Stimulated activated naive CD8-positive, alpha-beta T cell treated with anti-CD3 and anti-CD28 coated beads, Interleukin-15, Interleukin-2, amounts not matched to agents 100 ng/mL and 50 ng/mL, for 24 hours (primary cell): ENCODE data around the gene ANGEL1.

Source experiments
- H3K27ac Mint-ChIP-seq: one replicate; pipeline ENCODE4 v1.8.0; 2021; ENCODE audit warnings: mild to moderate bottlenecking, mixed read lengths
- H3K27me3 Mint-ChIP-seq: one replicate; pipeline ENCODE4 v1.8.0; 2021; ENCODE audit warnings: mixed read lengths
- H3K36me3 Mint-ChIP-seq: one replicate; pipeline ENCODE4 v1.8.0; 2021; ENCODE audit warnings: low read depth, mixed read lengths
- H3K4me1 Mint-ChIP-seq: one replicate; pipeline ENCODE4 v1.8.0; 2021; ENCODE audit warnings: low read depth, mixed read lengths
- H3K4me3 Mint-ChIP-seq: one replicate; pipeline ENCODE4 v1.8.0; 2021; ENCODE audit warnings: mild to moderate bottlenecking, mixed read lengths
- H3K9me3 Mint-ChIP-seq: one replicate; pipeline ENCODE4 v1.8.0; 2021; ENCODE audit warnings: mixed read lengths

ANGEL1 gene

DNA sequence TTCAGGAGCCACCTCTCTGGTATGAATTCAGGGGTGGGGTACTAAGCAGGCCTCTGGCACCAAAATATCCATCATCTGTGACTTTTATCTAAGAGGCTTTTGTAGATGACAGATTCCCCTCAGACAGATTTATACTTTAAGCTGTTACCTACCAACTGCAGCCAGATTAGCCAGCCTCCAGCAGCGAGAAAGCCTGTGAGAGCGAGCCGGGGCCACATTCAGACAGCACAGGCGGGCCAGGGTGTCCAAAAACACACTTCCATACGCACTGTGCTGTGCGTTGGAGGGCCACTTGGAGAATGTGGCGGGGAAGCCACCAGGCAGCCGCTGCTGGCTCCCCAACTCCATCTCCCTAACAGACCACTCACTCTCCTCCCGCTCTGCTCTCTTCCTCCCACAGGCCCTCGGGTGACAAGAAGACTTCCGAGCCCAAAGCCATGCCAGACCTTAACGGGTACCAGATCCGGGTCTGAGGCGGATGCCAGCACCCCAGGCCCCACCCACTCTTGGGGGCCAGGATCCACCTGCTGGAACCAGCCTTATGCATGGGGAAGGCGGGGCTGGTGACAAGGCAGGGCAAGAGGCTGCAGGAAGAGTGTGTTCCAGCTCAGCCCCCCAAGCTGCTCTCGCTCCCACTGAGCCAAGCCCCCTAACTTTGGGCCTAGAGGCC lies 34.0 kb downstream of the ANGEL1 start:
- no peak overlapping the region for H3K27ac Mint-ChIP-seq
- no peaks in the 10 kb centered on the region for H3K27me3 Mint-ChIP-seq
- H3K9me3 Mint-ChIP-seq = no peaks in the 10 kb centered on the region
- H3K4me1 Mint-ChIP-seq = peaks cover 22% of the 10 kb centered on the region
- H3K36me3 Mint-ChIP-seq = peaks cover 17% of the 10 kb centered on the region
- no peak overlapping the region for H3K4me3 Mint-ChIP-seq

- peaks cover 10% of the 10 kb centered on the region for H3K36me3 Mint-ChIP-seq
- peaks cover 20% of the 10 kb centered on the region for H3K4me1 Mint-ChIP-seq
- no peaks in the 10 kb centered on the region for H3K27me3 Mint-ChIP-seq
- no peak overlapping the region for H3K27ac Mint-ChIP-seq
- H3K9me3 Mint-ChIP-seq = no peaks in the 10 kb centered on the region
- H3K4me3 Mint-ChIP-seq = no peak overlapping the region
Observed at GRCh38 chr14:76777721-76778120, 35.0 kb downstream of the ANGEL1 start.

GRCh38 chr14:76776428-76777251 lies 36.0 kb downstream of the ANGEL1 start:
- no peaks in the 10 kb centered on the region for H3K27me3 Mint-ChIP-seq
- H3K4me1 Mint-ChIP-seq = peaks cover 17% of the 10 kb centered on the region
- H3K27ac Mint-ChIP-seq = no peak overlapping the region
- H3K36me3 Mint-ChIP-seq = peaks cover 8% of the 10 kb centered on the region
- no peak overlapping the region for H3K4me3 Mint-ChIP-seq
- no peaks in the 10 kb centered on the region for H3K9me3 Mint-ChIP-seq

DNA sequence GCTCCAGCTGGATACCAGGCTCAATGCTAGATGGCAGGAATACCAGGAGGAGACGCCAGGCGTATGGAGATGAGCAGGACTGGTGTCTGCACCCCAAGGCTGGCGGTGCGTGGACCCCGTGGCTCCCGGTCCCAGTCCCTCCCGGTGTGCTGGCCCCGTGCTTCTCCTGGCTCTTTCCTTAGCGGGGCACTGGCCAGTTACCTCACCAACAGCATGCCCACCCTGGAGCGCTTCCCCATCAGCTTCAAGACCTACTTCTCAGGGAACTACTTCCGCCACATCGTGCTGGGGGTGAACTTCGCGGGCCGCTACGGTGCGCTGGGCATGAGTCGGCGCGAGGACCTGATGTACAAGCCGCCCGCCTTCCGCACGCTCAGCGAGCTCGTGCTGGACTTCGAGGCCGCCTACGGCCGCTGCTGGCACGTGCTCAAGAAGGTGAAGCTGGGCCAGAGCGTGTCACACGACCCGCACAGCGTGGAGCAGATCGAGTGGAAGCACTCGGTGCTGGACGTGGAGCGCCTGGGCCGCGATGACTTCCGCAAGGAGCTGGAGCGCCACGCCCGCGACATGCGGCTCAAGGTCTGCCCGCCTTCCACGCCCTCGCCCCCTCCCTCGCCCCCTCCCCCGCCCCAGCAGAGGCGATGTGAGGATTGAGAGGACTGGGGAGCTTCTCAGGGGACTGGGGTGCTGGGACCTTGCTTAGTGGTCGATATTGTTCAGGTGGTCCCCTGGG lies 36.8 kb downstream of the ANGEL1 start:
- Mint-ChIP-seq H3K27ac (no peak overlapping the region), H3K9me3 (no peaks in the 10 kb centered on the region), H3K27me3 (no peaks in the 10 kb centered on the region), H3K4me1 (peaks cover 17% of the 10 kb centered on the region), H3K4me3 (no peak overlapping the region), H3K36me3 (peaks cover 8% of the 10 kb centered on the region)

- H3K4me1 Mint-ChIP-seq = peaks cover 17% of the 10 kb centered on the region
- H3K27ac Mint-ChIP-seq = no peak overlapping the region
Observed at GRCh38 chr14:76774821-76775694, 37.6 kb downstream of the ANGEL1 start.

GRCh38 chr14:76773956-76774820 lies 38.5 kb downstream of the ANGEL1 start:
- H3K9me3 Mint-ChIP-seq = no peaks in the 10 kb centered on the region
- no peak overlapping the region for H3K27ac Mint-ChIP-seq
- peaks cover 19% of the 10 kb centered on the region for H3K4me1 Mint-ChIP-seq
- H3K4me3 Mint-ChIP-seq = no peak overlapping the region
- no peaks in the 10 kb centered on the region for H3K27me3 Mint-ChIP-seq
- no peaks in the 10 kb centered on the region for H3K36me3 Mint-ChIP-seq

More at GRCh38 chr14:76774821-76775694, 37.6 kb downstream of the ANGEL1 start:
- H3K9me3 Mint-ChIP-seq = no peaks in the 10 kb centered on the region
- H3K27me3 Mint-ChIP-seq = no peaks in the 10 kb centered on the region
- no peaks in the 10 kb centered on the region for H3K36me3 Mint-ChIP-seq
- H3K4me3 Mint-ChIP-seq = no peak overlapping the region

DNA sequence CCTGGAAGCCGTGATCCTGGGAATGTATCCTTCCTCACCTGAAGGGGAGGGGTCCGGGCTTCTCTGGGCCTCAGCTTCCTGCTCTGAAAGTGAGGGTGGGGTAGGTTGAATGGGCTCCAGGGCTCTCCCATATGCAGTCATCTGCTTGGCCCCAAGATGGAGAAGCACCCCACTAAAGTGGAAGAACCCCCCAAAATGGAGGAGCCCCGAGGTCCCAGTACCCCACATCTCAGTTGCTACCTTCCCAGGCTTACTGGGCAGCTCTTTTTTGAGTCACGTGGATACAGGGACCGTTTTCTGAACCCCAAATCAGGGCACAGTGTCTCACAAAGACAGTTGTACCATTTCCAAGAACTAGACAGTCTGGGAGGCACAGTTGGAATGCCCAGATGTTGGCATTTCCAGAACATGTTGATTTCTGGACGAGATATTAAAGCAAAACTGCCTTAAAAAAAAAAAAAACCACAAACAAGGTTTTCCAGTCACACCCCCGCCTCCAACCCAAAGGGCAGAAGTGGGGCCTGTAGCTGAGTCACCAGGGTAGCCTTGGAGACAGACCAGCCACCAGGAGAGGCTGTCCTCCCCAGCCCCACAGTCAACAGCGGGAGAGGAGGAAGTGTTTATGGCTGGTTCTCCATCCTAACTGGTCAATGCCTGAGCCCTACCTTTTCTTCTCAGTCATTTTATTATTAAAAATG lies 39.3 kb downstream of the ANGEL1 start:
- Mint-ChIP-seq H3K4me1 (peaks cover 28% of the 10 kb centered on the region), H3K4me3 (no peak overlapping the region), H3K9me3 (no peaks in the 10 kb centered on the region), H3K27me3 (no peaks in the 10 kb centered on the region), H3K36me3 (no peaks in the 10 kb centered on the region), H3K27ac (no peak overlapping the region)

- no peaks in the 10 kb centered on the region for H3K36me3 Mint-ChIP-seq
- H3K27me3 Mint-ChIP-seq = no peaks in the 10 kb centered on the region
- H3K9me3 Mint-ChIP-seq = no peaks in the 10 kb centered on the region
- no peak overlapping the region for H3K27ac Mint-ChIP-seq
- H3K4me3 Mint-ChIP-seq = no peak overlapping the region
- H3K4me1 Mint-ChIP-seq = peaks cover 32% of the 10 kb centered on the region
Observed at GRCh38 chr14:76772300-76773187, 40.1 kb downstream of the ANGEL1 start.

DNA sequence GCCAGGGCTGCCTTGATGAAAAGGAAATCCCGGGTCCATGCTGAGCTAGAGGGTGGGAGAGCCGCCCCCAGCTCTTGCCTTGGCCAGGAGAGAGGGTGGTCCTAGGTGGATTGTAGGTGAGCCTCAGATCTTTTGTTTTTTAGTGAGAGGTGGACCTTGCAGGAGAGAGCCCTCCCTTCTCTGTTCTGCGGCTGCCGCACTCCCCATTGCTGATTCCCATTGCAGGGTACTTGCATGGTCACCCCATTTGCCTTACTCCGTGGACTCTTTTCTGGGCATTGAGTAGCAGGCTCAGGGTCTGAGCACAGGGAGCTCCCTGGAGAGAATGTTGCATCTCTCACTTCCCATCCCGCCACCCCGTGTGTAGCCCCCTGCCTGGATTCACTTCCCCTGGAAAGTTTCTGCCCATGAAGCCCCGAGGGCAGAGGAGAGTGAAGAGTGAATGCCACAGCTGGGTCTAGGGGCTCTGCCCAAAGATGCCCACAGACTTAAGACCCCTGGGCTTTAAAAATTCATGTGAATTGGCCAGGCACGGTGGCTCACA lies 41.2 kb downstream of the ANGEL1 start:
- peaks cover 32% of the 10 kb centered on the region for H3K4me1 Mint-ChIP-seq
- no peaks in the 10 kb centered on the region for H3K36me3 Mint-ChIP-seq
- H3K9me3 Mint-ChIP-seq = no peaks in the 10 kb centered on the region
- H3K4me3 Mint-ChIP-seq = no peak overlapping the region
- H3K27me3 Mint-ChIP-seq = no peaks in the 10 kb centered on the region
- H3K27ac Mint-ChIP-seq = no peak overlapping the region

- Mint-ChIP-seq H3K4me1 (peaks cover 32% of the 10 kb centered on the region), H3K9me3 (no peaks in the 10 kb centered on the region), H3K27me3 (no peaks in the 10 kb centered on the region), H3K36me3 (no peaks in the 10 kb centered on the region), H3K4me3 (no peak overlapping the region), H3K27ac (no peak overlapping the region)
Observed at GRCh38 chr14:76770521-76771436, 41.9 kb downstream of the ANGEL1 start.

DNA sequence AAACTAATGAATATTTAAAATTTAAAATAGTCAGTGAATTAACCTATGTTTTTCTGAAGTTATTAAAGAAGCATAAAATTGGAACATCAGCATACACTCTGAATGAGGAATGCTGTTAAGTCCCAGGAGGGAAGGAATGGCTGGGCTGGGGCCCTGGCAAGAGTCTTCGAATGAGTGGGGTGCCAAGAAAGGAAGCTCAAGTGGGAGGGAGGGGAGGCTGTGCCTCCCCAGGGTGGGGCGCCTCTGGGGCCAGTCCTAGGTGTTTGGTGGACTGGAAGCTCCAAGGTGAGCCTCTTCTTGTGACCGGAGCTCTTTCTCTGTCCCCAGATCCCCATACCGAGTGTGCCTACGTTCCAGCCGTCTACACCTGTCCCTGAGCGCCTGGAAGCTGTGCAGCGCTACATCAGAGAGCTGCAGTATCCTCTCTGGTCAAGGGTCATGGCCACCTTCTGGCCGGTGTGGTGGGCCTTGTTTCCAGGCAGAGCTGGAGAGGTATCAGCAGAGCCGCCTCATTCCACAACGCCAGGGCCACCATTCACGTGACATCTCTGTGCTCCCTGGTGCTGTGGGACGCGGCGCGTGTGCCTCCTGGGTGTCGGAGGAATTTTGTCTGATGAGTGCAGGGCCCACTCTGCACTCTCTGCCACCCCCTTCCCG lies 42.9 kb downstream of the ANGEL1 start:
- Mint-ChIP-seq H3K36me3 (no peaks in the 10 kb centered on the region), H3K9me3 (no peaks in the 10 kb centered on the region), H3K27me3 (no peaks in the 10 kb centered on the region), H3K4me3 (no peak overlapping the region), H3K27ac (no peak overlapping the region), H3K4me1 (peaks cover 32% of the 10 kb centered on the region)
